Measurements from ENCODE around the gene SLC4A4.

Gene SLC4A4

DNA sequence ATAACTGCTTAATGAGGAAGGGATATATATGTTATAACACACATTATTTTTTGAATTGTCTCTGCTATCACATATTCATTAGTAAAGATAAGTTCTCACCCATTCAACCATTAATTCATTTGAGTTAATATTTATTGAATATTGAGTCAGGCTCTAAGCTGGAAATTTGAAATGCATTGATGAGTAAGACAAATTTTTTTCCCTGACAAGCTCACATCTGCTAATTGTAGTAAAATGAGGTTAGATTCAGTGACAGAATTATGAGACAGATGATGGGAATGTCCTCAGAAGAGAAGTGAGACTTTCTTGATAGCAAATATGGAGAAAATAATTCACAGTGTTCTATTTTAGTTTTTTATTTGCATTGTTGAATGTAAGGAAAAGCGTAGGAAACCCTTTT, 194.3 kb downstream of the SLC4A4 start:
- no peak for DNase-seq (ENCODE audit: low read depth in 1 of 2, low spot score in 1 of 2)

DNA sequence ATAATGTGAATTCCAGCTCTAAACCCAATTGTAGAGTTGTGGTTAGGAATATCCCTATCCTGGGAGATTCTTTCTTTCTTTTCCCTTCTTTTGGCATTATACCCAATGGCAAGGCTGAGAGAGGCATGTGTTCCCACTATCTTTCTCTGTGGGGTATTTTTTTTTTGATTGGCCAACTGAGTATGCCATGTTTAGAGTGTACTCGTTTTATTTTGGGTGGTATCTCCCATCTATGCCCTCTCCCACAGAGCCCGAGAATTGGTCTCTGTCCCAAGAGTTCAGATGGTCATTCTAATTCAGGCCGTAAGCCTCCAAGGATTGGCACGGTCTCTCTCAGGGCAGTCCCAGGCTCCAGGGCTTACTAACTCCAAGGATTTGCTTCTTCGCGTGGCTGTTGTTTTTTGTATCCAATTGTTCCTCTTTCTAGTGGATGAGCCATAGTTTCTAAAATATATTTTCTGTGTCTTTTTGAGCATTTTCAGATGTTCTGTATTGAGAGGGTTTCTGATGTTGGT, 198.8 kb downstream of the SLC4A4 start:
- DNase-seq (ENCODE audit: low read depth in 1 of 2, low spot score in 1 of 2) = no peak

DNA sequence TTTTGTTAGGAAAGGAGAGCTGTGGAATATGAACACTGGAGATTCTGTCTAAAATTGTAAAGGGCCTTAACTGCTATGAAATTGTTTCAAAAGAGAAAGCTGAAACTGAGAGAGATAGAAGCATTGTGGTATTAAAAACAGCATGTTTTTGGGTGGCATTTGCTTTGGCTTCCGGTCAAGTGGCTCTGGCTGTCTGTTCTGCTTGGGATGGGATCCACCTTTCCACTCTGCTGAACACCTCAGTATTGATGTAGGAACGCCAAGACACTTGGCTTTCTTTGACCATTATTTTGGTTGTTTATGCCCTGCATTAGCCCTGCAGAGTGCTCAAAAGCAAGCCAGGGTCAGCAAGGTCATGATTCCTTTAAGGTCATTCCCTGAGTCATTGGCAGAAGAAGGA, 199.7 kb downstream of the SLC4A4 start:
- DNase-seq (ENCODE audit: low read depth in 1 of 2, low spot score in 1 of 2) = no peak

DNA sequence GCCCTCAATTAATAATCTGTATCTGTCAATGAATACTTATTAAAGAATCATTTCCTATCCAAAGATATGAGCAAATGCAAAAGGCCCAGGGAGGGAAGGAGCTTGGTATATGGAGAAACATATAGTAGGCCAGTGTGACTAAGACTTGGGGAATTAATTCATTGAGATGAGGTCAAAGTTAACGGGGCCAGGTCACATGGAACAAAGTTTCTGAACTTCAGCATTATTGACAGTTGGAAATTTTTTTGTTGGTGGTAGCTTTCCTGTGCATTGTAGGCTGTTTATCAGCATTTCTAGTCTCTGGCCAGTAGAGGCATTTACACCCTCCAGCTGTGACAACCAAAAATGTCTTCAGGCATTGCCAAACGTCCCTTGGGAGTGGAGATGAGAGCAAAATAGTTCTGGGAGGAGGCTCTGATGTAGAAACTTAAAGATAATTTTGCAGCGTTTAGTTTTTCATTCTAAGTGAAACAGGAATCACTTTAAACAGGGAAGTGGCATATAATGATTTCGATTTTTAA, 202.0 kb downstream of the SLC4A4 start:
- DNase-seq (ENCODE audit: low read depth in 1 of 2, low spot score in 1 of 2) = no peak

DNA sequence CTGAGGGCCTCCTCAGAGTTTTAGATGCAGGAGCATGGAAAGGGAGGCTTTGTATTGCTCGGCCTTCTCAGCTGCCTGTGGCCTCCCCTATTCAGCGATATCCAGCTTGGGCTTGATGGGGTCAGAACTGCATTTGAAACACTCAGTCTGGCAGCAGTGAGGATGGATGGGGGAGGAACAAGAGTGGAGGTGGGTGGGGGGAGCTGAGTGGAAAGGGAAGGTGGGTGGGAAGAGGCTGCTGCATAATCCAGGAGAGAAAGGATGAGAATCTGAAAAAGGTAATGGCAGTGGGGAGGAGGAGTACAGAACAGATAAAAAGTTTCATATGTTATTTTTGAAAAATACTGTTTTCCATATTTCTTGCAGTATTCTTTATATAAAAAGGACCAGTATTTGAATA, 202.7 kb downstream of the SLC4A4 start:
- no peak for DNase-seq (ENCODE audit: low read depth in 1 of 2, low spot score in 1 of 2)

DNA sequence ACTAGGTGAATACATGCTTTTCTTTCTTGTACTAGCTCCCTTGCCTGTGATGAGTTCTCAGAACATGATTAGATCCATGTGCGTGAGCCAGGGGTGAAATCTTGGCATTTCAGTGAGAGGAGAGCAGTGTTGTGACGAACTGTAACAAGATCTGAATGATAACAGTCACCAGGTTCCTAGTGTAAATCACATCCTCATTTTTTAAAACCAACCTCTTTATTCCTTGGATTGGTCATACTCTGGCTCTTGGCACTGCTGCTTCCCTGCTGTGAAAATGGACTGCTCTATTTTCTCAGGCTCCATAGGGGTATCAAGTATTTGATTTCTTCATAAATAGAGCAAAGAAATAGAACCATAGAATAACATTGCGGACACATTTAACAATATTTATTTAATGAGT, 206.3 kb downstream of the SLC4A4 start:
- DNase-seq (ENCODE audit: low read depth in 1 of 2, low spot score in 1 of 2) = no peak

DNA sequence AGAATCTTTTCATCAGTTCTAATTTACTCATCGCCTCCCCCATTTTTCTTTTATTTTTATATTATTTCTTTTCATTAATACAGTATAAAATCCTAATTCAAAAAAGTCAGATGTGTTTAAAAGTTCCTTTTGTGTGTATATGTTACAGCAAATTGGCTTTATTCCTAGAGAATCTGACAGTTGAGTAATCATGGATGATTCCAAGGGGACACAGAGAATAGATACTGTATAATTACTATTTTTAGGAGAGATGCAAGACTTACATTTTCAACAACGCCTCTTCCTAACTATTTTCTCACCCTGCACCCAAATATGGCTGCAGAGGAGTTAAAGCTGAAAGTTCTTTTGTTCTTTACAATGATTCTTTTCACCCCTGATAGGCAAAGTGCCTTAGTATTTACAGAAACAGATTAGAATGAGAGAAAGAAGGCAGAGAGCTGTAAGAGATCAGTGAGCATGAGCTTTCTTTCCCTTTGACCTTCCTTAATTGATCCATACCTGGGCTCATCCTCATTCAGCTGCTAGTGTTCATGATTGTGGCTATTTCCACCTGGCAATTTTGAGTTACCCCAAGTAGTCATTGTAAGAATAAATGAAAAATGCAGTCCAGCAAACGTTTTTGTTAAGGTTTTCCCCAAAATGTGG, 210.8 kb downstream of the SLC4A4 start:
- DNase-seq (ENCODE audit: low read depth in 1 of 2, low spot score in 1 of 2) = no peak

DNA sequence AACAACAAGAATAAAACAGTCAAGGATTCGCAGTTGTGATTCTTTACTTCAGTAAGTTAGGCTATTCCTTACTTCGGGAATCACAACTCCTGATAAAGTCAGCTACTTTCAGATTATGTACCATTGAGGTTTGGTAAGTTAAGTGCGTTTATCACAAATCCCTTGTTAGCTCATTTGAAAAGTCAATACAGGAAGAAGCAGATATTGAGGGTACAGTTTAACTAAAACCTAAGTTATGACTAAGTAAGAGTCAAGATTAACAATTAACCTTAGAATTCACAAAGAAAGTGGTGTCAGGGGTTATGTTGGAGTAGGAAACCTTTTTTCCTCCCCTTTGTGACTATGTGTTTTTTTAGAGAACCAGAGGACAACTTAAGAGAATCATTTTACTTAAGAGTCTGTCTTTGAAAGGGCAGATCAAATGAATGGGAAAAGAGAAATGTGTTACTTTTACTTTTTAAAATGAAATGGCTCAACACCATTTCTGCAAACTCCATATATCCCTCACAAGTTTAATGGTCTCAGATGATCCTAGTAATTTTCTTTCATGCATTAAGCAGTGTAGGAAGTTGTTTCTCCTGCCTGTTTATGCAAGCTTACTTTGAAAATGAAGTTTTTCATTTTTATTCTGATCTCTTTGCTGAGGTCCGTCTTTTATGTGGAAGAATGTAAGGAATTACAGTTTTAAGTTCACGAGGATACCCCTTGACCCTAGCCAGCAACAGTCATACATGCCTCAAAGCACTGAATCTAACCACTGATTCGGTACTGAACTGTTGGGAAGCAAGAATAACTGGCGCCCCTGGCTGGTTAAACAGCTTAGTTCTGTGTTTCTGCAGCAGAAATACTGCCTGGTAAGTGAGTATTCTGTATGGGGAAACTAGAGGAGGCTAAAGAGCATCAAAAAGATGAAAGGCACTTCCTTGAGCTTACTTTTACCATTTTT, 211.7 kb downstream of the SLC4A4 start:
- DNase-seq (ENCODE audit: low read depth in 1 of 2, low spot score in 1 of 2) = no peak

DNA sequence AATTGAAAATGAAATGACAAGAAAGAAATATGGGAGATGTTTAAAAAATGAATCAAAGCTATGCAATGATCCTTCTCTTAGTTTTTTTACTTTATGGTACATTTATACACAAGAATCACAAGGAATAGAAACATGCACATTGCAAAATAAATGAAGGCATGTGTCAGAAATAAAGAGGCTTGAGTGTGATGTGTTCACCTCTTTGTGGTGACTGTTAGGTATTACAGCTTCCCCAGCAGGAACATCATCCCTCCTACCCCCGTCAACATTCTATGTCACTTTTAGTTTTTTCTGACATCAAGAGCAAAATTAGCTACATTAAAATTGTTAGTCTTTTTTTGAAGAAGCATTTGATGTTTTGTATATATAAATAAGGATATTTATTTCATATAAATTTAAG, 214.8 kb downstream of the SLC4A4 start:
- no peak for DNase-seq (ENCODE audit: low read depth in 1 of 2, low spot score in 1 of 2)

DNA sequence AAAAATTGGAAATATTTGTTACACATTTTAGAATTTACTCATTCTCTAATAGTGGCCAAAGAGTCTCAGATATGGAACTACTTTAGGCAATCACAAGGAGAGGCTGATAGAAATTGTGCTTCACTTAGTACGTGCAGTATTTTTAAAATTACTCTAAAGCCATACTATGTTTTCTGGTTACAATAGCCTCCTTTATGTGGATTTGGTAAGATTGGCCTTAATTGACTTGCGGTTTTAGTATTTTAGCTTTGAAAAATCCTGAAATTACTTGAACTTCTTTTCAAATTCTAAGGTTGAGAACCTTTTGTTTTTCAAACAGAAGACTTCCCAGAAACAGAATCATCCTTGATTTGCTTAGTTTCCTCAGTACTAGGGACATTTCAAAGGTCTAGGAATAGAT, 215.2 kb downstream of the SLC4A4 start:
- DNase-seq (ENCODE audit: low read depth in 1 of 2, low spot score in 1 of 2) = no peak

DNA sequence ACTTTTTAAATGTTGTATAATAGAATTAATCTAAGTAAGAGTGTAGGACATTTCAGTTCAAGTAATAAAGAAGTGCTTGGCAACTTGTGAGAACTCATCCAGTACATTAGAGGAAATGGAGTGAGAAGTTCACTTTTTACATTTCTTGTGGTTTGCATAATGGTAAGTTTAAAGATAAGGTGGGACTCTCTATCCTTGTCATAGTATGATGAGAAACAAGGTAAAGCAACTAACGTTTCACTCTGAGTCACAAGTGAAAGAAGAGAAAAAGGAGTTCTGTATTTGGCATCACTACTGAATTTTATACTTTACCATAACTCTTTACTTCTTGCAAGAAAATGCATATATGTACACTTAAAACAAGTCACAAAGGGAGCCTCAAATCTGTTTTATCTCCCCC, 219.4 kb downstream of the SLC4A4 start:
- DNase-seq (ENCODE audit: low read depth in 1 of 2, low spot score in 1 of 2) = no peak

DNA sequence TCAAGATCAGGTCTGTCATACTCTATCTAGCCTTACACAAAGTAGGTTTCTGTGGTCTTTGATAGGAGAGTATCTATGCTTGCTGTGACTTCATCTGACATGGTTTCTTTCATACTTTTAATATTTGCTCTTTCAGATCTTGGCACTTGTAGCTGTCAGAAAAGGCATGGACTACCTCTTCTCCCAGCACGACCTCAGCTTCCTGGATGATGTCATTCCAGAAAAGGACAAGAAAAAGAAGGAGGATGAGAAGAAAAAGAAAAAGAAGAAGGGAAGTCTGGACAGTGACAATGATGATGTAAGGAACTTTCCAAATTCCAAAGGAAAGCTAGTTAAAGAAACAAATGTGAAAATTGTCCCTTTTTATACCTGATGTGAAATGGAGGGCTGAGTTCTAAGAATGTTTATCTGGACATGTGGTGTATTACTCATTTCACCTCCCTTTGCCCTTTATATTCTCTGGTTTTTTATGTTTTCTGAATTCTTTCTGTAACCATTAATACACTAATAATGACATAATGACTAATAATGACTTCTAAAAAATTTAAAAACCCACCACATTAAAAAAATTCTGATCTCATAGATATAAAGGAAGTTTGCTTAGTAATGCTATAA, 221.2 kb downstream of the SLC4A4 start:
- DNase-seq (ENCODE audit: low read depth in 1 of 2, low spot score in 1 of 2) = no peak

DNA sequence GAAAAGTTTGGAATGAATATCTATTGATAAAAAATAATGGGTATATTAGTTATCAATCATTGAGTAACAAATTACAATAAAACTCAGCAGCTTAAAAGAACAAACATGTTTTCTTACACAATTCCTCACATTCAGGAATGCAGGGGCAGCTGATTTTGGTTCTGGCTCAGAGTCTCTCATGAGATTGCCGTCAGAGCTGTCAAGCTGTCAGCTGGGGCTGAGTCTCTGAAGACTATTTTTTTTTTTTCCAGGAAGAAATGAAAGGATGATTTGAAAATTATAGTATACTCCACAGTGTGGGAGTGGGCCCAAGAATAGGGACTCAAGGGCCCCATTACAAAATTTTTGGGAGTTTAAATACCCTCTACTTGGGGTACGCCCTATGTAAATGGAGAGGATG, 226.0 kb downstream of the SLC4A4 start:
- DNase-seq (ENCODE audit: low read depth in 1 of 2, low spot score in 1 of 2) = no peak

DNA sequence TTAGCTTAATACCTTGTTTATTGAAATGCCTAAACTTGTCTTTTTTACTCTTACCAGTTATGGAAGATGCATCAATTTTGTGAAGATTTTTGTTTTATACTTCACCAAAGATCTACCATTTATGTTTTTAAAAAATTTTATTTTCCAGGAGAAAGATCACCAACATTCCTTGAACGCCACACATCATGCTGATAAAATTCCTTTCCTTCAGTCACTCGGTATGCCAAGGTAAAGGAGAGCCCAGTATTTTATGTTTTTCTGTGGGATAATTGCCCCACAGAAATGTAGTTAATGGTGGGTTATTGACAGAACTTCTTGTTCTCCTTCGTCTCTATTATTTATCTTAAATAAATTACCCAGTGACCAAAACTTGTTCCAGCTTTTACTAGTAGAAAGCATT, 228.0 kb downstream of the SLC4A4 start:
- DNase-seq (ENCODE audit: low read depth in 1 of 2, low spot score in 1 of 2) = no peak

DNA sequence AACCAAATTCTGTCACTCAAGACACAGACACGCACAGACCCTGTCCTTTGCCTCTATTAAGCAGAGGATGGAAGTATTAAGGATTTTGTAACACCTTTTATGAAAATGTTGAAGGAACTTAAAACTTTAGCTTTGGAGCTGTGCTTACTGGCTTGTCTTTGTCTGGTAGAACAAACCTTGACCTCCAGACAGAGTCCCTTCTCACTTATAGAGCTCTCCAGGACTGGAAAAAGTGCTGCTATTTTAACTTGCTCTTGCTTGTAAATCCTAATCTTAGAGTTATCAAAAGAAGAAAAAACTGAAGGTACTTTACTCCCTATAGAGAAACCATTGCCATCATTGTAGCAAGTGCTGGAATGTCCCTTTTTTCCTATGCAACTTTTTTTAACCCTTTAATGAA, 229.3 kb downstream of the SLC4A4 start:
- no peak for DNase-seq (ENCODE audit: low read depth in 1 of 2, low spot score in 1 of 2)

DNA sequence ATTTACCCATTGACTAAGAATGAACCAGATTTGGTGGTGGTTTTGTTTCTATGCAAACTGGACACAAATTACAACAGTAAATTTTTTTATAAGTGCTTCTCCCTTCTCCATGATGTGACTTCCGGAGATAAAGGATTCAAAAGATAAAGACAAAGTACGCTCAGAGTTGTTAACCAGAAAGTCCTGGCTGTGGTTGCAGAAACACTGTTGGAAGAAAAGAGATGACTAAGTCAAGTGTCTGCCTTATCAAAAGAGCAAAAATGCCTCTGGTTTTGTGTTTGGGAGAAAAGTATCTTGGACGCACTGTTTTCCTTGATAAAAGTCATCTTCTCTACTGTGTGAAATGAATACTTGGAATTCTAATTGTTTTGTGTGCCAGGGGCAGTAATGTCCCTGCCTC, 231.7 kb downstream of the SLC4A4 start:
- DNase-seq (ENCODE audit: low read depth in 1 of 2, low spot score in 1 of 2) = no peak

DNA sequence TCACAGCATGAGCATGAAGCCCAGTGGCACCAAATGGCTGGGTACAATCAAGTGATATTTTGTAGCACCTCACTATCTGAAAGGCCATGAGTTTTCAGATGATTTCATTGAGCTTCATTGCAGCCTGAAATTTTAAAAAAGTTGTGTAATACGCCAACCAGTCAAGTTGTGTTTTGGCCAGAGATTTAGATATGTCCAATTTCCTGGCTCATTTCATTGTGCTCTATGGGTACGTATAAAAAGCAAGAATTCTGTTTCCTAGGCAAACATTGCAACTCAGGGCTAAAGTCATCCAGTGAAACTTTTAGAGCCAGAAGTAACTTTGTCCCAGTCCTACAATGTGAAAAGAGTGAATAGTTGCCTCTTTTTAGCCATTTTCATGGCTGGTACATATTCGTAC, 232.5 kb downstream of the SLC4A4 start:
- DNase-seq (ENCODE audit: low read depth in 1 of 2, low spot score in 1 of 2) = no peak

DNA sequence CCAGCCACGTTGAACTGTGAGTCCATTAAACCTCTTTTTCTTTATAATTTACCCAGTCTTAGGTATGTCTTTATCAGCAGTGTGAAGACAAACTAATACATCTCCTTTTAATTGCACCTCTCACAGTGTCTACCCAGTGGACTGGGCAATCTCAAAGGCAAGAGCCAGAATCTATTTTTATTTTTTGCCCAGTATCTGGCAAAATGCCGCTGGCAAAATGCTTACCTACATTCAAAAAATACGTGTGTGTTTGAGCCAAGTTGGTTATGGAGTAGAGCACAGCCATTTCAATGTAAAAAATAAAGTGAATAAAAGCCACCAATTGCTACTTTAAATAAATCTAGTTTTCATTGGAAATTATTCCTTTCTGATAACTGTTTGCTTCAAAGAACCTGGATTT, 245.2 kb downstream of the SLC4A4 start:
- DNase-seq (ENCODE audit: low read depth in 1 of 2, low spot score in 1 of 2) = no peak

DNA sequence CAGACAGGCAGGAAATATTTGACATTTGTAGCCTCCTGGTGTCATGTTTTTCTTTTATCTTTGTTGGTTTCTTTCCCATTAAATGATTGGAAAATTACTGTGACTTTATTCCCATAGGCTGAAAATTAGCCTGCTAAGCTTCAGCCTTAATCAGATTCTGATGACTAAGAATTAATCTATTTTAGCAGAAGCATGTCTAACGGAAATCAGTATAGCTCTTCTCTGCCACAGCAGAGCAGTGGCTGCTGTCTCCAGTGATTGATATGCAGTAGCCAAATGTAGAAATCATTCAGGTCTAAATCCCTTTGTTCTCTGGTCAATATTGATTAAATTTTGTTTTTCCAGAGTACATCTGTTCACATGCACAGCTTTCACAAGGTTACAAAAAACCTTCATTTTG, 245.8 kb downstream of the SLC4A4 start:
- DNase-seq (ENCODE audit: low read depth in 1 of 2, low spot score in 1 of 2) = no peak

DNA sequence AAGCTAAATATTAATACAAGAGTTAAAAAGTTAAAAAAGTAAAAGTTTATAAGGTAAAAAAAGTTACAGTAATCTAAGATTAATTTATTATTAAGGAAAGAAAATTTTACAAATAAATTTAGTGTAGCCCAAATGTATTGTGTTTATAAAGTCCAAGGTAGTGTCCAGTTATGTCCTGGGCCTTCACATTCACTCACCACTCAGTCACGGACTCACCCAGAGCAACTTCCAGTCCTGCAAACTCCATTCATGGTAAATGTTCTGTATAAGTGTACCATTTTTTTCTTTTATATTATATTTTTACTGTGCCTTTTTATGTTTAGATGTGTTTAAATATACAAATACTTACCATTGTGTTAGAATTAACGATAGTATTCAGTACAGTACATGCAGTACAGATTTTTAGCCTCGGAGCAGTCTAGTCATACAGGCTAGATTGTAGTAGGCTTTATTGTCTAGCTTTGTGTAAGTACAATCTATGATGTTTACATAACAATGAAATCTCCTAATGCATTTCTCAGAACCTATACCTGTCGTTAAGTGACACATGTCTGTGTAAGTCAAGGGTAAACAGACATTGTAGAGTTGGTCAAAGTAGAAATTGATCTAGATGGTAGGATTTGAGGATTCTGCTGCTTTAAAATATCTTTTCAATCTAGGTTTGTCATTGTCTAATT, 247.4 kb downstream of the SLC4A4 start:
- DNase-seq (ENCODE audit: low read depth in 1 of 2, low spot score in 1 of 2) = no peak

DNA sequence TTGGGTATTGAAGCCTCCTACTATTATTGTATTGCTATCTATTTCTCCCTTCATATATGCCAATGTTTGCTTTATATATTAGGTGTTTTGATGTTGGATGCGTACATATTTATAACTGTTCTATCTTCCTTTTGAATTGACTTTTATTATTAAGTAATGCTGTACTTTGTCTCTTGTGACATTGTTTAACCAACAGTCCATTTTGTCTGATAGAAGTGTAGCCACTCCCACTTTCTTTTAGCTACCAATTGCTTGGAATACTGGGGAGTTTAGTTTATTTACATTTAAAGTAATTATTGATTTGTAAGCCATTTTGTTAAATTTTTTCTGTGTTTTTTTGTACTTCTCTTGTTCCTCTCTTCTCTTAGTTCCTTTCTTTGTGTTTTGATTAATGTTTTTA, 249.2 kb downstream of the SLC4A4 start:
- no peak for DNase-seq (ENCODE audit: low read depth in 1 of 2, low spot score in 1 of 2)
